Activated naive CD8-positive, alpha-beta T cell treated with anti-CD3 and anti-CD28 coated beads, Interleukin-2, amount 50 U/mL, for 24 hours (primary cell): ENCODE data around the gene ZC3H12A.
"Not testable (repeated sequence)": the region's sequence is repeated elsewhere in the genome, so short reads cannot be mapped to it uniquely, and the experiment has no call there.

Source experiments
- ATAC-seq: fragments of 150-1000 bp; cut with Tn5 transposase; one replicate; pipeline ENCODE4 v1.10.0; 2021
- DNase-seq: peaks from one replicate; pipeline ENCODE4 v3.0.0; 2021
- H3K27ac Mint-ChIP-seq: one replicate; pipeline ENCODE4 v1.8.0; 2021; ENCODE audit warnings: mild to moderate bottlenecking, mixed read lengths
- H3K27me3 Mint-ChIP-seq: one replicate; pipeline ENCODE4 v1.8.0; 2021; ENCODE audit warnings: mixed read lengths
- H3K36me3 Mint-ChIP-seq: one replicate; pipeline ENCODE4 v1.8.0; 2021; ENCODE audit warnings: low read depth, mixed read lengths
- H3K4me1 Mint-ChIP-seq: one replicate; pipeline ENCODE4 v1.8.0; 2021; ENCODE audit warnings: mixed read lengths
- H3K4me3 Mint-ChIP-seq: one replicate; pipeline ENCODE4 v1.8.0; 2021; ENCODE audit warnings: mild to moderate bottlenecking, moderate library complexity, mixed read lengths
- H3K9me3 Mint-ChIP-seq: one replicate; pipeline ENCODE4 v1.8.0; 2021; ENCODE audit warnings: mixed read lengths

The ZC3H12A gene

GRCh38 chr1:37518241-37518640, 43.9 kb downstream of the ZC3H12A start:
- H3K4me3 Mint-ChIP-seq, DNase-seq, H3K9me3 Mint-ChIP-seq, ATAC-seq, H3K27me3 Mint-ChIP-seq: not testable (repeated sequence)
- Mint-ChIP-seq H3K36me3 (peaks cover 14% of the 10 kb centered on the region), H3K27ac (peak overlapping the region; percentile 86), H3K4me1 (peaks cover 42% of the 10 kb centered on the region)

DNA sequence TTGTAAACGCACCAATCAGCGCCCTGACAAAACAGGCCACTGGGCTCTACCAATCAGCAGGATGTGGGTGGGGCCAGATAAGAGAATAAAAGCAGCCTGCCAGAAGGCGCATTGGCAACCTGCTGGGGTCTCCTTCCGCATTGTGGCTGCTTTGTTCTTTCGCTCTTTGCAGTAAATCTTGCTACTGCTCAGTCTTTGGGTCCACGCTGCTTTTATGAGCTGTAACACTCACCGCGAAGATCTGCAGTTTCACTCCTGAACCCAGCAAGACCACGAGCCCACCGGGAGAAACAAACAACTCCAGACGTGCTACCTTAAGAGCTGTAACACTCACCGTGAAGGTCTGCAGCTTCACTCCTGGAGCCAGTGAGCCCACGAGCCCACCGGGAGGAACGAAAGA, 44.5 kb downstream of the ZC3H12A start:
- not testable (repeated sequence) for H3K9me3 Mint-ChIP-seq, H3K27me3 Mint-ChIP-seq, ATAC-seq
- Mint-ChIP-seq H3K27ac (peak overlapping the region; percentile 86), H3K36me3 (peaks cover 11% of the 10 kb centered on the region), H3K4me3 (peak overlapping the region; percentile 83), H3K4me1 (peaks cover 36% of the 10 kb centered on the region)
- DNase-seq, result peak; percentile 68

DNA sequence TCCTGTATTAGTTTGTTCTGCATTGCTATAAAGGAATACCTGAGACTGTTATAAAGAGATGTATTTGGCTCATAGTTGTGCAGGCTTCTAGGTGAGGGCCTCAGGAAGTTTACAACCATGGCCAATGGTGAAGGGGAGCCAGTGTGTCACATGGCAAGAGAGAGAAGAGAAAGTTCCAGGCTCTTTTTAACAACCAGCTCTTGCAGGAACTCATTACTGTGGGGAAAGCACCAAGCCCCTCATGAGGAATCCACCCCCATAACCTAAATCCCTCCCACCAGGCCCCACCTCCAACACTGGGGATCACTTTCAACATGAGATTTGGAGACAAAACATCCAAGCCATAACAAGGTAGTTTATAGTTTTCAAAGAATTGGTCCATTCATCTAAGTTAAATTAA, 45.2 kb downstream of the ZC3H12A start:
- H3K4me3 Mint-ChIP-seq, result peak overlapping the region; percentile 83
- H3K27ac Mint-ChIP-seq, result peak overlapping the region; percentile 86
- DNase-seq (peak; percentile 25), ATAC-seq (peak; percentile 20)
- H3K36me3 Mint-ChIP-seq, result peaks cover 11% of the 10 kb centered on the region
- H3K9me3 Mint-ChIP-seq, result no peaks in the 10 kb centered on the region
- no peaks in the 10 kb centered on the region for H3K27me3 Mint-ChIP-seq
- peaks cover 34% of the 10 kb centered on the region for H3K4me1 Mint-ChIP-seq

- H3K27me3 Mint-ChIP-seq, H3K4me3 Mint-ChIP-seq, H3K4me1 Mint-ChIP-seq, H3K9me3 Mint-ChIP-seq, H3K27ac Mint-ChIP-seq, H3K36me3 Mint-ChIP-seq, DNase-seq, ATAC-seq: not testable (repeated sequence)
Observed at GRCh38 chr1:37529888-37530287, 55.5 kb downstream of the ZC3H12A start.

DNA sequence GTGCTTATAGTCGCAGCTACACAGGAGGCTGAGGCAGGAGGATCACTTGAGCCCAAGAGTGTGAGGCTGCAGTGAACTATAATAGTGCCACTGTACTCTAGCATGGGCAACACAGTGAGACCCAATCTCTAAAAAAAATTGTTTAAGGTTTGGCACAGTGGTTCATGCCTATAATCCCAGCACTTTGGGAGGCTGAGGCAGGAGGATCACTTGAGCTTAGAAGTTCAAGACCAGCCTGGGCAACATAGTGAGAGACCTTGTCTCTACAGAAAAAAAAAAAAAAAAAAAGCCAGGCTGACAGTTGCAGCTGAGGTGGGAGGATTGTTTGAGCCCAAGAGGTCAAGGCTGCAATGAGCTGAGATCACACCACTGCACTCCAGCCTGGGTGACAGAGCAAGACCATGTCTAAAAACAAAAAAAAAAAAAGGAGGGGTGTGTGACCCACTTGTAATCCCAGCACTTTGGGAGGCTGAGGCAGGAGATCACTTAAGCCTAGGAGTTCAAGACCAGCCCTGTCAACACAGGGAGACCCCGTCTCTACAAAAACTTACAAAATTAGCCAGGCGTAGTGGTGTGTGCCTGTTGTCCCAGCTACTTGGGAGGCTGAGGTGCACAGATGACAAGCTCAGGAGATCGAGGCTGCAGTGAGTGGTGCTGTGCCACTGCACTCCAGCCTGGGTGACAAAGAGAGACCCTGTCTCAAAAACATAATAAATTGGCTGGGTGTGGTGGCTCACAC, 58.2 kb downstream of the ZC3H12A start:
- not testable (repeated sequence) for H3K27me3 Mint-ChIP-seq, H3K9me3 Mint-ChIP-seq, H3K4me3 Mint-ChIP-seq, H3K4me1 Mint-ChIP-seq, H3K27ac Mint-ChIP-seq, ATAC-seq, DNase-seq
- H3K36me3 Mint-ChIP-seq, result peaks cover 19% of the 10 kb centered on the region

GRCh38 chr1:37533317-37534093, 59.1 kb downstream of the ZC3H12A start:
- H3K27ac Mint-ChIP-seq, result peak overlapping the region; percentile 13
- ATAC-seq (no peak), DNase-seq (no peak)
- peaks cover 28% of the 10 kb centered on the region for H3K36me3 Mint-ChIP-seq
- no peaks in the 10 kb centered on the region for H3K9me3 Mint-ChIP-seq
- no peaks in the 10 kb centered on the region for H3K27me3 Mint-ChIP-seq
- no peak overlapping the region for H3K4me3 Mint-ChIP-seq
- peaks cover 7% of the 10 kb centered on the region for H3K4me1 Mint-ChIP-seq
